ENCODE results near the gene ARAP2.

Gene ARAP2

DNA sequence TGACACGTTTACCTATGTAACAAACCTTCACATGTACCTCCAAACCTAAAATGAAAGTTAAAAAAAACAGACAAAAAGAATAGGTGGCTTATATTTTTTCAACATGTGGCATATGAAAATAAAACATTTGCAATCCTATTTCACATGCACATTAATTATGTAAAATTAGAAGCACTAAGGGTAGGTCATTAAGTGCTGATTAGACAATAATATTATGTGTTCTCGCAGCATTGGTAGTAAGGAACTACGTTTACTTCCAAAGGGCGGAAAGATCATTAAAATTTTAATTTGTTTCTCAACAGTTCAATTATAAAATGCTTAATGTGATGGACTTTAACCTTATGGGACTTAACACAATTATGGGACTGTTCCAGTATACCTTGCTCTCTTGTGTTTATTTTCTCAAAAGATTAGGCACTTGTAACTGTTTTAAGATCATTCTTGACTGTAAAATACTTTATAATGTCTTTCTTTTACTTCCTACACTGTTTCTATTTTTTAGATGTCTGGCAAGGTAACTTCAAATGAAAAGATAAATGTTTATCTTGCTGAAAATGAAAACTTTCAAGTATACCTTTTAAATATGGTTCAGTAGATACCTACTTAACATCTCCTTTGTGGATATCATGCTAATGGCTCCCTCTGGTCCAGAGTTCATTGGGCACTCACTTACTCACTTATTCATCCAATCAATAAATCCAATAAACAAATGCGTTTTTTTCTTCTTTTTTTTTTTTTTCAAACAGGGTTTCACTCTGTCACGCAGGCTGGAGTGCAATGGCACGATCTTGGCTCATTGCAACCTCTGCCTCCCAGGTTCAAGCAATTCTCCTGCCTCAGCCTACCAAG, 202.0 kb downstream of the ARAP2 start:
- no peak overlapping the region for H3K27ac ChIP-seq (ENCODE audit: low read length)
- H3K27me3 ChIP-seq (ENCODE audit: insufficient read depth, low read length, poor library complexity), result no peaks in the 10 kb centered on the region
- H3K4me2 ChIP-seq (ENCODE audit: insufficient read depth, low read length), result no peak overlapping the region
- no peak overlapping the region for H3K9ac ChIP-seq (ENCODE audit: low read depth, low read length)
- H3K4me3 ChIP-seq (ENCODE audit: low read depth in 1 of 2, low read length in 2 of 2), result no peak overlapping the region
- no peaks in the 10 kb centered on the region for H3K9me3 ChIP-seq (ENCODE audit: insufficient read depth, low read length, severe bottlenecking)
- no peak for DNase-seq
- H2AFZ ChIP-seq (ENCODE audit: low read depth, low read length), result no peak overlapping the region
- H3K79me2 ChIP-seq (ENCODE audit: insufficient read depth, low read length), result no peaks in the 10 kb centered on the region
- peaks cover 11% of the 10 kb centered on the region for H3K4me1 ChIP-seq (ENCODE audit: insufficient read depth, low read length)
- TF ChIP-seq CTCF (IDR thresholded peaks at IDR 0.05; ENCODE audit: borderline replicate concordance, extremely low read depth, low read length, poor library complexity, severe bottlenecking), result no peak
- TF ChIP-seq EZH2 (IDR thresholded peaks at IDR 0.05; ENCODE audit: borderline replicate concordance, low read depth, low read length, severe bottlenecking), result no peak
- no peak for ATAC-seq (ENCODE audit: insufficient read depth, low read depth)
- no peaks in the 10 kb centered on the region for H4K20me1 ChIP-seq (ENCODE audit: insufficient read depth, low read length)
- H3K36me3 ChIP-seq (ENCODE audit: insufficient read depth, low read length), result no peaks in the 10 kb centered on the region

- H3K36me3 ChIP-seq (ENCODE audit: insufficient read depth, low read length), result no peaks in the 10 kb centered on the region
- no peaks in the 10 kb centered on the region for H4K20me1 ChIP-seq (ENCODE audit: insufficient read depth, low read length)
- no peak overlapping the region for H3K27ac ChIP-seq (ENCODE audit: low read length)
- no peak overlapping the region for H3K4me2 ChIP-seq (ENCODE audit: insufficient read depth, low read length)
- H3K79me2 ChIP-seq (ENCODE audit: insufficient read depth, low read length), result no peaks in the 10 kb centered on the region
- H2AFZ ChIP-seq (ENCODE audit: low read depth, low read length), result no peak overlapping the region
- H3K4me1 ChIP-seq (ENCODE audit: insufficient read depth, low read length), result peaks cover 11% of the 10 kb centered on the region
- TF ChIP-seq EZH2 (IDR thresholded peaks at IDR 0.05; ENCODE audit: borderline replicate concordance, low read depth, low read length, severe bottlenecking) (no peak), CTCF (IDR thresholded peaks at IDR 0.05; ENCODE audit: borderline replicate concordance, extremely low read depth, low read length, poor library complexity, severe bottlenecking) (no peak)
- DNase-seq (no peak), ATAC-seq (ENCODE audit: insufficient read depth, low read depth) (no peak)
- H3K27me3 ChIP-seq (ENCODE audit: insufficient read depth, low read length, poor library complexity), result no peaks in the 10 kb centered on the region
- H3K9ac ChIP-seq (ENCODE audit: low read depth, low read length), result no peak overlapping the region
- no peaks in the 10 kb centered on the region for H3K9me3 ChIP-seq (ENCODE audit: insufficient read depth, low read length, severe bottlenecking)
- no peak overlapping the region for H3K4me3 ChIP-seq (ENCODE audit: low read depth in 1 of 2, low read length in 2 of 2)
Measured at GRCh38 chr4:36041340-36041739, 203.0 kb downstream of the ARAP2 start.

- Histone ChIP-seq H3K9me3 (ENCODE audit: insufficient read depth, low read length, severe bottlenecking) (no peaks in the 10 kb centered on the region), H3K27me3 (ENCODE audit: insufficient read depth, low read length, poor library complexity) (no peaks in the 10 kb centered on the region), H2AFZ (ENCODE audit: low read depth, low read length) (no peak overlapping the region), H3K27ac (ENCODE audit: low read length) (peak overlapping the region; percentile 33; the same call in 1 of the 2 replicates), H3K4me1 (ENCODE audit: insufficient read depth, low read length) (peaks cover 11% of the 10 kb centered on the region), H3K36me3 (ENCODE audit: insufficient read depth, low read length) (no peaks in the 10 kb centered on the region), H4K20me1 (ENCODE audit: insufficient read depth, low read length) (no peaks in the 10 kb centered on the region), H3K4me3 (ENCODE audit: low read depth in 1 of 2, low read length in 2 of 2) (no peak overlapping the region), H3K79me2 (ENCODE audit: insufficient read depth, low read length) (no peaks in the 10 kb centered on the region), H3K9ac (ENCODE audit: low read depth, low read length) (no peak overlapping the region), H3K4me2 (ENCODE audit: insufficient read depth, low read length) (no peak overlapping the region; the same call in 1 of the 2 replicates)
- DNase-seq, result peak; percentile 39
- TF ChIP-seq CTCF (IDR thresholded peaks at IDR 0.05; ENCODE audit: borderline replicate concordance, extremely low read depth, low read length, poor library complexity, severe bottlenecking) (peak; percentile 56), EZH2 (IDR thresholded peaks at IDR 0.05; ENCODE audit: borderline replicate concordance, low read depth, low read length, severe bottlenecking) (no peak)
- ATAC-seq (ENCODE audit: insufficient read depth, low read depth), result peak; percentile 97
Measured at GRCh38 chr4:36039026-36039425, 205.3 kb downstream of the ARAP2 start.

All from DND-41 (cell line).